SK-N-MC (cell line): ENCODE results near the gene AFAP1.

Experiments
- EZH2 ChIP-seq: fragments of 200-600 bp; sonication (generic); IDR thresholded peaks from one replicate; pipeline ENCODE4 v1.6.1; 2017; ENCODE audit warnings: antibody characterized with exemption
- POLR2AphosphoS5 ChIP-seq: IDR thresholded peaks from 2 replicates; pipeline ENCODE4 v1.6.1; 2012; ENCODE audit warnings: mild to moderate bottlenecking, low read depth, low read length, borderline replicate concordance

GRCh38 chr4:7829652-7830580 is 109.7 kb downstream of the AFAP1 start:
- TF ChIP-seq POLR2AphosphoS5 (no peak), EZH2 (no peak)
